Gastroesophageal sphincter (tissue), 4 donors: ENCODE data around the gene THSD4. TPM values are rescaled to one million over a fixed set of nuclear protein-coding genes. Genes with fewer than 3 reads are reported as not detected.

Source experiments
- ATAC-seq: fragments of 150-250 bp; one replicate; pipeline ENCODE4 v1.9.1; 2016; ENCODE audit warnings: mild to moderate bottlenecking, moderate library complexity
- H3K27ac ChIP-seq, 4 donors: fragments of 200-600 bp; sonication (generic) in 3 of 4; 1 replicate in 3 of 4; 2 replicates in 1 of 4; pipeline ENCODE4 v1.5.1; 2016 to 2019
- H3K27me3 ChIP-seq: fragments of 200-600 bp; sonication (generic); one replicate; pipeline ENCODE4 v1.5.1; 2019
- H3K36me3 ChIP-seq, 2 donors: fragments of 200-600 bp; sonication (generic); one replicate each; pipeline ENCODE4 v1.5.1; 2019; ENCODE audit warnings: control low read depth in 1 of 2
- H3K4me1 ChIP-seq, 3 donors: fragments of 200-600 bp; sonication (generic); 1 replicate in 2 of 3; 2 replicates in 1 of 3; pipeline ENCODE4 v1.5.1; 2016 to 2019; ENCODE audit warnings: control low read depth in 2 of 3
- H3K4me3 ChIP-seq, 2 donors: fragments of 200-600 bp; sonication (generic); one replicate each; pipeline ENCODE4 v1.5.1; 2019; ENCODE audit warnings: mild to moderate bottlenecking in 1 of 2, moderate library complexity in 1 of 2
- H3K9me3 ChIP-seq, 3 donors: fragments of 200-600 bp; sonication (generic); one replicate each; pipeline ENCODE4 v1.5.1; 2017 to 2019; ENCODE audit warnings: control low read depth in 2 of 3
- CTCF ChIP-seq, 4 experiments: fragments of 200-600 bp in 2 of 4; fragments of 450-650 bp in 2 of 4; sonication (generic) in 1 of 4; IDR thresholded peaks; one replicate each; pipeline ENCODE4 v1.5.1; 2017 to 2019; ENCODE audit warnings: antibody characterized with exemption in 4 of 4, mild to moderate bottlenecking in 2 of 4, moderate library complexity in 2 of 4
- EP300 ChIP-seq: sonication (generic); formaldehyde crosslinking; IDR thresholded peaks from one replicate; pipeline ENCODE4 v1.6.1; 2017; ENCODE audit warnings: antibody characterized with exemption, mild to moderate bottlenecking
- POLR2A ChIP-seq, 2 donors: fragments of 450-650 bp; IDR thresholded peaks; one replicate each; pipeline ENCODE4 v1.6.1; 2017; ENCODE audit warnings: antibody characterized with exemption in 2 of 2, mild to moderate bottlenecking in 2 of 2, moderate library complexity in 1 of 2
- POLR2AphosphoS5 ChIP-seq: sonication (generic); formaldehyde crosslinking; IDR thresholded peaks from one replicate; pipeline ENCODE4 v1.6.1; 2017; ENCODE audit warnings: antibody characterized with exemption
- WGBS, 2 donors: methylation state at CpG; one replicate each; pipeline ENCODE4 v1.1.5; 2018; ENCODE audit warnings: low coverage in 1 of 2; 5-methylcytosine and 5-hydroxymethylcytosine counted together
- total RNA-seq, 4 donors: library from RNA; depleted of rRNA; stranded (reverse); fragments of >200 nt; gene quantifications; one replicate each; pipeline ENCODE4 v1.1.0, GENCODE V29; 2016

THSD4 gene
- total RNA-seq, 4 donors from 2014 or later, result 4.6 to 28.5 (median 17.6) TPM

- TF ChIP-seq POLR2AphosphoS5 (no peak), EP300 (no peak), CTCF (IDR thresholded peaks at IDR 0.05) (no peak), POLR2A (IDR thresholded peaks at IDR 0.05) (no peak)
- WGBS, 2 donors, result 85 to 89% methylated on average over 5 to 9 of the region's 9 CpGs
- Histone ChIP-seq H3K36me3 (no peaks in the 10 kb centered on the region), H3K27ac (no peak overlapping the region), H3K4me1 (peaks cover 3 to 51% (median 18%) of the 10 kb centered on the region in 3 donors), H3K4me3 (no peak overlapping the region), H3K9me3 (no peaks in the 10 kb centered on the region), H3K27me3 (no peaks in the 10 kb centered on the region)
- ATAC-seq, result no peak
Observed at GRCh38 chr15:71650603-71651002, 535.3 kb downstream of the THSD4 start.

GRCh38 chr15:71651750-71652186, 536.5 kb downstream of the THSD4 start:
- Histone ChIP-seq H3K27me3 (no peaks in the 10 kb centered on the region), H3K27ac (no peak overlapping the region), H3K4me3 (no peak overlapping the region), H3K36me3 (no peaks in the 10 kb centered on the region), H3K4me1 (peaks cover 3 to 41% (median 14%) of the 10 kb centered on the region in 3 donors), H3K9me3 (no peaks in the 10 kb centered on the region)
- TF ChIP-seq EP300 (no peak), POLR2A (IDR thresholded peaks at IDR 0.05) (no peak), POLR2AphosphoS5 (no peak), CTCF (IDR thresholded peaks at IDR 0.05) (peak; percentile 35 to 64 (median 62))
- 58 to 70% methylated on average over 2 to 3 of the region's 5 CpGs for WGBS, 2 donors
- peak; percentile 26 for ATAC-seq

GRCh38 chr15:71654042-71654719, 538.9 kb downstream of the THSD4 start:
- Histone ChIP-seq H3K36me3 (no peaks in the 10 kb centered on the region), H3K4me1 (peaks cover 0 to 21% (median 0%) of the 10 kb centered on the region in 3 donors), H3K9me3 (no peaks in the 10 kb centered on the region), H3K4me3 (no peak overlapping the region), H3K27me3 (no peaks in the 10 kb centered on the region), H3K27ac (peak overlapping the region in 2 of 4 donors; percentile 47 to 61)
- no peak for TF ChIP-seq POLR2A (IDR thresholded peaks at IDR 0.05)
- TF ChIP-seq POLR2AphosphoS5, result no peak
- TF ChIP-seq CTCF (IDR thresholded peaks at IDR 0.05), result no peak
- no peak for TF ChIP-seq EP300
- WGBS, 2 donors, result 64 to 66% methylated on average over 8 of the region's 8 CpGs
- no peak for ATAC-seq

GRCh38 chr15:71654720-71655174, 539.5 kb downstream of the THSD4 start:
- peak; percentile 25 for ATAC-seq
- 65 to 83% methylated on average over 3 of the region's 3 CpGs for WGBS, 2 donors
- TF ChIP-seq POLR2A (IDR thresholded peaks at IDR 0.05), result no peak
- TF ChIP-seq POLR2AphosphoS5, result no peak
- TF ChIP-seq CTCF (IDR thresholded peaks at IDR 0.05), result no peak
- no peak for TF ChIP-seq EP300
- peak overlapping the region in 2 of 4 donors; percentile 47 to 61 for H3K27ac ChIP-seq
- no peaks in the 10 kb centered on the region for H3K9me3 ChIP-seq
- H3K4me1 ChIP-seq, result peaks cover 0 to 15% (median 0%) of the 10 kb centered on the region in 3 donors
- no peaks in the 10 kb centered on the region for H3K27me3 ChIP-seq
- no peak overlapping the region for H3K4me3 ChIP-seq
- no peaks in the 10 kb centered on the region for H3K36me3 ChIP-seq

GRCh38 chr15:71656425-71656824, 541.2 kb downstream of the THSD4 start:
- Histone ChIP-seq H3K27ac (no peak overlapping the region), H3K4me1 (peaks cover 0 to 9% (median 0%) of the 10 kb centered on the region in 3 donors), H3K27me3 (no peaks in the 10 kb centered on the region), H3K9me3 (no peaks in the 10 kb centered on the region), H3K36me3 (no peaks in the 10 kb centered on the region), H3K4me3 (no peak overlapping the region)
- ATAC-seq, result no peak
- WGBS, 2 donors, result 96% methylated on average over 4 of the region's 4 CpGs
- no peak for TF ChIP-seq CTCF (IDR thresholded peaks at IDR 0.05)
- TF ChIP-seq POLR2AphosphoS5, result no peak
- no peak for TF ChIP-seq EP300
- TF ChIP-seq POLR2A (IDR thresholded peaks at IDR 0.05), result no peak
